Measurements from ENCODE around the gene BLCAP.
"Not testable (repeated sequence)": the region's sequence is repeated elsewhere in the genome, so short reads cannot be mapped to it uniquely, and the experiment has no call there.

Gene BLCAP

GRCh38 chr20:37492096-37492625 is 35.5 kb downstream of the BLCAP start:
- no peak for DNase-seq (ENCODE audit: low spot score)
- H3K27ac ChIP-seq = no peak overlapping the region
- CTCF ChIA-PET = interaction anchor here (0.6 to 0.7 kb wide), 3 partner anchors 10 to 979 kb away, joined by 3 read pairs; no protein-coding TSS in a partner anchor
- POLR2A ChIA-PET (ENCODE audit: low non-redundant PET) = no interaction called here
- no peak for TF ChIP-seq CTCF (conservative IDR thresholded peaks at IDR 0.05; ENCODE audit: low read depth)

GRCh38 chr20:37490663-37491350 is 36.9 kb downstream of the BLCAP start:
- no peak for DNase-seq (ENCODE audit: low spot score)
- ChIA-PET POLR2A (ENCODE audit: low non-redundant PET) (no interaction called here), CTCF (interaction anchor here (0.5 to 1.2 kb wide), 2 partner anchors 47 to 214 kb away, joined by 4 to 6 read pairs; no protein-coding TSS in a partner anchor)
- no peak overlapping the region for H3K27ac ChIP-seq
- no peak for TF ChIP-seq CTCF (conservative IDR thresholded peaks at IDR 0.05; ENCODE audit: low read depth)

- CTCF ChIA-PET = interaction anchor here (0.6 kb wide), 1 partner anchor 635 kb away, joined by 3 read pairs; no protein-coding TSS in a partner anchor
- DNase-seq (ENCODE audit: low spot score); H3K27ac ChIP-seq; POLR2A ChIA-PET (ENCODE audit: low non-redundant PET): not testable (repeated sequence)
Observed at GRCh38 chr20:37486209-37486608, 41.5 kb downstream of the BLCAP start.

GRCh38 chr20:37484331-37484730 is 43.3 kb downstream of the BLCAP start:
- no peak for TF ChIP-seq CTCF (conservative IDR thresholded peaks at IDR 0.05; ENCODE audit: low read depth)
- H3K27ac ChIP-seq = no peak overlapping the region
- CTCF ChIA-PET = no interaction called here
- POLR2A ChIA-PET (ENCODE audit: low non-redundant PET) = no interaction called here
- no peak for DNase-seq (ENCODE audit: low spot score)

- ChIA-PET CTCF (interaction anchor here (0.5 to 0.7 kb wide), 4 partner anchors 199 to 1164 kb away, joined by 3 to 6 read pairs (median 4); no protein-coding TSS in a partner anchor), POLR2A (ENCODE audit: low non-redundant PET) (interaction anchor here (0.5 kb wide), 1 partner anchor 14 kb away, joined by 4 read pairs; no protein-coding TSS in a partner anchor)
- DNase-seq (ENCODE audit: low spot score) = no peak
- no peak for TF ChIP-seq CTCF (conservative IDR thresholded peaks at IDR 0.05; ENCODE audit: low read depth)
- H3K27ac ChIP-seq = no peak overlapping the region
Observed at GRCh38 chr20:37481610-37482009, 46.1 kb downstream of the BLCAP start.

- POLR2A ChIA-PET (ENCODE audit: low non-redundant PET) = no interaction called here
- DNase-seq (ENCODE audit: low spot score) = no peak
- H3K27ac ChIP-seq = no peak overlapping the region
- CTCF ChIA-PET = interaction anchor here (0.6 to 0.7 kb wide), 2 partner anchors 53 to 198 kb away, joined by 3 read pairs; no protein-coding TSS in a partner anchor
- TF ChIP-seq CTCF (conservative IDR thresholded peaks at IDR 0.05; ENCODE audit: low read depth) = no peak
Observed at GRCh38 chr20:37480919-37481318, 46.8 kb downstream of the BLCAP start.

All from RWPE1 (cell line).